ENCODE measurements around the gene MATCAP1.
A peak's percentile ranks its signal among the peaks of the same experiment; 100 is the strongest.

Gene MATCAP1

GRCh38 chr16:67190448-67191399 is 7.0 kb upstream of the MATCAP1 start:
- TF ChIP-seq POLR2A (IDR thresholded peaks at IDR 0.05; ENCODE audit: low read depth, low read length), result no peak
- DNase-seq (ENCODE audit: insufficient read length, low spot score) (no peak), FAIRE-seq (no peak)

- no peak for TF ChIP-seq POLR2A (IDR thresholded peaks at IDR 0.05; ENCODE audit: low read depth, low read length)
- FAIRE-seq, result no peak
Measured at GRCh38 chr16:67190041-67190440, 6.3 kb upstream of the MATCAP1 start, which contains the start of gene EXOC3L1. Gene EXOC3L1 (minus strand): TSS chr16:67190136. CDS start chr16:67189676, 460 bp downstream.

GRCh38 chr16:67188798-67189197 is 5.0 kb upstream of the MATCAP1 start:
- DNase-seq (ENCODE audit: insufficient read length, low spot score) (no peak), FAIRE-seq (no peak)
- no peak for TF ChIP-seq POLR2A (IDR thresholded peaks at IDR 0.05; ENCODE audit: low read depth, low read length)

More at GRCh38 chr16:67190041-67190440, 6.3 kb upstream of the MATCAP1 start, which contains the start of gene EXOC3L1:
- DNase-seq (ENCODE audit: insufficient read length, low spot score), result no peak

GRCh38 chr16:67188323-67188722 is 4.6 kb upstream of the MATCAP1 start:
- no peak for FAIRE-seq
- TF ChIP-seq POLR2A (IDR thresholded peaks at IDR 0.05; ENCODE audit: low read depth, low read length), result no peak
- DNase-seq (ENCODE audit: insufficient read length, low spot score), result no peak

- no peak for DNase-seq (ENCODE audit: insufficient read length, low spot score)
- no peak for TF ChIP-seq POLR2A (IDR thresholded peaks at IDR 0.05; ENCODE audit: low read depth, low read length)
- FAIRE-seq, result no peak
Measured at GRCh38 chr16:67187175-67187890, 3.6 kb upstream of the MATCAP1 start.

- TF ChIP-seq POLR2A (IDR thresholded peaks at IDR 0.05; ENCODE audit: low read depth, low read length), result no peak
- FAIRE-seq, result no peak
- DNase-seq (ENCODE audit: insufficient read length, low spot score), result peak; percentile 92
Measured at GRCh38 chr16:67186550-67186950, 2.8 kb upstream of the MATCAP1 start.

GRCh38 chr16:67185651-67186134 is 1.9 kb upstream of the MATCAP1 start:
- no peak for DNase-seq (ENCODE audit: insufficient read length, low spot score)
- FAIRE-seq, result no peak
- TF ChIP-seq POLR2A (IDR thresholded peaks at IDR 0.05; ENCODE audit: low read depth, low read length), result no peak

- peak; percentile 81 for DNase-seq (ENCODE audit: insufficient read length, low spot score)
- TF ChIP-seq POLR2A (IDR thresholded peaks at IDR 0.05; ENCODE audit: low read depth, low read length), result no peak
- no peak for FAIRE-seq
Measured at GRCh38 chr16:67184995-67185650, 1.4 kb upstream of the MATCAP1 start.

GRCh38 chr16:67184453-67184994 is 761 bp upstream of the MATCAP1 start:
- DNase-seq (ENCODE audit: insufficient read length, low spot score), result no peak
- no peak for TF ChIP-seq POLR2A (IDR thresholded peaks at IDR 0.05; ENCODE audit: low read depth, low read length)
- FAIRE-seq, result no peak

GRCh38 chr16:67183284-67183626 is 508 bp downstream of the MATCAP1 start:
- no peak for TF ChIP-seq POLR2A (IDR thresholded peaks at IDR 0.05; ENCODE audit: low read depth, low read length)
- FAIRE-seq, result no peak
- no peak for DNase-seq (ENCODE audit: insufficient read length, low spot score)

GRCh38 chr16:67182288-67182687 is 1.5 kb downstream of the MATCAP1 start:
- FAIRE-seq, result no peak
- no peak for DNase-seq (ENCODE audit: insufficient read length, low spot score)
- TF ChIP-seq POLR2A (IDR thresholded peaks at IDR 0.05; ENCODE audit: low read depth, low read length), result no peak

GRCh38 chr16:67181346-67181745 is 2.4 kb downstream of the MATCAP1 start:
- FAIRE-seq, result peak; percentile 65
- no peak for TF ChIP-seq POLR2A (IDR thresholded peaks at IDR 0.05; ENCODE audit: low read depth, low read length)

GRCh38 chr16:67180166-67180565 is 3.6 kb downstream of the MATCAP1 start:
- no peak for TF ChIP-seq POLR2A (IDR thresholded peaks at IDR 0.05; ENCODE audit: low read depth, low read length)
- FAIRE-seq (no peak), DNase-seq (ENCODE audit: insufficient read length, low spot score) (no peak)

More at GRCh38 chr16:67181346-67181745, 2.4 kb downstream of the MATCAP1 start:
- DNase-seq (ENCODE audit: insufficient read length, low spot score), result peak; percentile 95
